Kidney epithelial cell (primary cell): ENCODE results near the gene TMEM208. TPM values are rescaled to one million over a fixed set of nuclear protein-coding genes. Genes with fewer than 3 reads are reported as not detected.

ENCODE experiments used
- DNase-seq: peaks from one replicate; pipeline ENCODE4 v3.0.0-alpha.2; 2010; ENCODE audit warnings: low read depth
- H3K27me3 ChIP-seq: 2 replicates; pipeline ENCODE4 v1.6.0; 2011; ENCODE audit warnings: low read length; ENCODE audit not compliant: control insufficient read depth, insufficient read depth
- H3K36me3 ChIP-seq: 2 replicates; pipeline ENCODE4 v1.5.1; 2011; ENCODE audit warnings: low read length; ENCODE audit not compliant: control insufficient read depth, insufficient read depth
- H3K4me3 ChIP-seq: 2 replicates; pipeline ENCODE4 v1.5.1; 2011; ENCODE audit warnings: low read depth, mild to moderate bottlenecking, control low read depth, low read length
- total RNA-seq: library from RNA; depleted of rRNA; stranded (reverse); fragments of >200 nt; gene quantifications from 2 replicates; pipeline ENCODE4 v1.2.3, GENCODE V29; 2015
- TF ChIP-seq, protein P1 (sequence below): IDR thresholded peaks from 2 replicates; pipeline ENCODE4 v1.5.1; 2011; ENCODE audit warnings: mild to moderate bottlenecking, moderate library complexity, low read length, control low read depth, inconsistent platforms; ENCODE audit not compliant: insufficient read depth, poor library complexity, severe bottlenecking

The TMEM208 gene
- total RNA-seq, 1 donor from 2014 or later, result 59.3 TPM

DNA sequence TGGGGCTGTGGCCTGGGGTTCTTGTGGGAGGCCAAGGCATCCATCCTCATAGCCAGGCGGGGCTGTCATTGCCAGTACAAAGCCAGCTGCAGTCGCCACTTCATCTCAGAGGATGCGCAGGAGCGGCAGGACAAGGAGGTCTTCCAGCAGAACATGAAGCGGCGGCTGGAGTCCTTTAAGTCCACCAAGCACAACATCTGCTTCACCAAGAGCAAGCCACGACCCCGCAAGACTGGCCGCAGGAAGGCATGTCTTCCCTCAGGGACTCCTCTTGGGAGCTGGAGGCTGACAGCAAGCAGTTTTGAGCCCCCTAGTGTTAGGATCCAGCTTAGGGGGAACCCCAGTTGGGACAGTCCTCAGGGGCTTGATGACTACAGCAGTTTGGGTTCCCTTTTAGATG is 37.3 kb downstream of the TMEM208 start:
- TF ChIP-seq, protein P1, sequence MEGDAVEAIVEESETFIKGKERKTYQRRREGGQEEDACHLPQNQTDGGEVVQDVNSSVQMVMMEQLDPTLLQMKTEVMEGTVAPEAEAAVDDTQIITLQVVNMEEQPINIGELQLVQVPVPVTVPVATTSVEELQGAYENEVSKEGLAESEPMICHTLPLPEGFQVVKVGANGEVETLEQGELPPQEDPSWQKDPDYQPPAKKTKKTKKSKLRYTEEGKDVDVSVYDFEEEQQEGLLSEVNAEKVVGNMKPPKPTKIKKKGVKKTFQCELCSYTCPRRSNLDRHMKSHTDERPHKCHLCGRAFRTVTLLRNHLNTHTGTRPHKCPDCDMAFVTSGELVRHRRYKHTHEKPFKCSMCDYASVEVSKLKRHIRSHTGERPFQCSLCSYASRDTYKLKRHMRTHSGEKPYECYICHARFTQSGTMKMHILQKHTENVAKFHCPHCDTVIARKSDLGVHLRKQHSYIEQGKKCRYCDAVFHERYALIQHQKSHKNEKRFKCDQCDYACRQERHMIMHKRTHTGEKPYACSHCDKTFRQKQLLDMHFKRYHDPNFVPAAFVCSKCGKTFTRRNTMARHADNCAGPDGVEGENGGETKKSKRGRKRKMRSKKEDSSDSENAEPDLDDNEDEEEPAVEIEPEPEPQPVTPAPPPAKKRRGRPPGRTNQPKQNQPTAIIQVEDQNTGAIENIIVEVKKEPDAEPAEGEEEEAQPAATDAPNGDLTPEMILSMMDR, result peak; percentile 2
- Histone ChIP-seq H3K27me3 (peaks cover 5% of the 10 kb centered on the region), H3K36me3 (no peaks in the 10 kb centered on the region), H3K4me3 (no peak overlapping the region)
- DNase-seq, result no peak

DNA sequence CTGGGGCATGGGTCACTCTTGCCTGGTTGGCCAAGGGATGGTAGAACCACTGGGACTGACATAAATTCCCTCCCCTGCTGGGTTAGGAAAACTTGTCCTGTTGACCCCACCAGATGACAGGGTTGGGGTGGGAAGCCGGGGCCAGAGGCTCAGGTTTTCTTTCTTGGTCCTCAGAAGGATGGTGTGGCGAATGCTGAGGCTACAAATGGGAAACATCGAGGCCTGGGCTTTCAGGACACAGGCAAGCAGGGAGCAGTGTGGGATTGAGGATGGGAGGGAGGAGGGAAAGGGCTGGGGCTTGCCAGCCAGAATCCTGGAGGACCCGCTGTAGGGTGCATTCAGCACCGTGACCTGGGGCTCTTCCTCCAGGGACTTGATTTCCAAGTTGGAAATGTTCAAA is 37.9 kb downstream of the TMEM208 start:
- H3K27me3 ChIP-seq, result peaks cover 5% of the 10 kb centered on the region
- TF ChIP-seq, protein P1, result no peak
- no peaks in the 10 kb centered on the region for H3K36me3 ChIP-seq
- DNase-seq, result no peak
- H3K4me3 ChIP-seq, result no peak overlapping the region

DNA sequence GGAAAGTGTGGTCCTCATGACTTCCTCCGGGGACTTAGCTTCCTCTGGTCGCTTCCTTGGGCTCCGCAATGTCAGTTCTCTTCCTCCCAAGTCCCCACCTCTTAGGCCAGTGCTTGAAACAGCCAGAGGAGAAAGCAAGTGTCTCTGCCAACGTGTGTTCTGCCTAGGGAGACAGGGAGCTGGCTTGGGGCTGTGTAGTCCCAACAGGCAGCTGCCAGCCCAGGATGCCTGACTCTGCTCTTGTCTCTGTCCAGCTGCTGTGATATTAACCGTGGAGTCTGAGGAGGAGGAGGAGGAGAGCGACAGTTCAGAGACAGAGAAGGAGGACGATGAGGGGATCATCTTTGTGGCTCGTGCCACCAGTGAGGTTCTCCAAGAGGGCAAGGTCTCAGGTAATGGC is 38.9 kb downstream of the TMEM208 start:
- H3K4me3 ChIP-seq, result no peak overlapping the region
- DNase-seq, result no peak
- TF ChIP-seq, protein P1, result no peak
- no peaks in the 10 kb centered on the region for H3K36me3 ChIP-seq
- H3K27me3 ChIP-seq, result peaks cover 5% of the 10 kb centered on the region

DNA sequence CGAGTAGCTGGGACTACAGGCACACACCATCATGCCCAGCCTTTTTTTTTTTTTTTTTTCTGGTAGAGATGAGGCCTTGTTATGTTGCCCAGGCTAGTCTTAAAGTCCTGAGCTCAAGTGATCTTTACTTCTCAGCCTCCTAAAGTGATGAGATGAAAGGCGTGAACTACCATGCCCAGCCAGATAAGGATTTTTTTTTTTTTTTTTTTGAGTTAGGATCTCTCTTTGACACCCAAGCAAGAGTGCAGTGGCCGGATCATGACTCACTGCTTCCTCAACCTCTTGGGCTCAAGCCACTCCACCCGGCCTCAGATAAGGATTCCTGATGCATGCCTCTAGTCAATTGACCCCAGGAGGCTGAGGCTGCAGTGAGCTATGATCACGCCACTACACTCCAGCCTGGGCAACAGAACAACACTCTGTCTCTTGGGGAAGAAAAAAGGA is 41.2 kb downstream of the TMEM208 start:
- DNase-seq, result no peak
- TF ChIP-seq, protein P1, result no peak
- Histone ChIP-seq H3K27me3 (peaks cover 3% of the 10 kb centered on the region), H3K4me3 (no peak overlapping the region), H3K36me3 (no peaks in the 10 kb centered on the region)

DNA sequence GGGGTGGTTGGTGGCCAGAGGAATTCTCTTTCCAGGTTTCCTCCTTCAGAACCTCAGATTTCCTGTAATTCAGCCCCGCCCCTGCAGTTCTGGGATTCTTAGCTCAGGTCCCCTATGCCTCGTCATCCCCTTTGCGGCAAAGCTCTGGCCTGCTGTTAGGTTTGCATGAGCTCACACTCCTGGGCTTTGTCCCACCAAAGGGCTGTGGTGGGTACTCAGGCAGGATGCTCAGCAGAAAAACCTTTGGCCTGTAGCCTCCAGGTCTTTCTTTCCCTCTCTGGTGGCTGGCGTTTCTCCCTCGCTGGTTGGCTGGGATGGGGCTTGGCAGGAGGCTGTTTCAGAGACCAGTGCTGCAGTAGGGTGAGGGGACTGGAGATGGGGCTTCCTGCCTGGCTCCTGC is 42.8 kb downstream of the TMEM208 start:
- no peaks in the 10 kb centered on the region for H3K36me3 ChIP-seq
- no peak overlapping the region for H3K4me3 ChIP-seq
- TF ChIP-seq, protein P1, result no peak
- peaks cover 3% of the 10 kb centered on the region for H3K27me3 ChIP-seq
- DNase-seq, result no peak

DNA sequence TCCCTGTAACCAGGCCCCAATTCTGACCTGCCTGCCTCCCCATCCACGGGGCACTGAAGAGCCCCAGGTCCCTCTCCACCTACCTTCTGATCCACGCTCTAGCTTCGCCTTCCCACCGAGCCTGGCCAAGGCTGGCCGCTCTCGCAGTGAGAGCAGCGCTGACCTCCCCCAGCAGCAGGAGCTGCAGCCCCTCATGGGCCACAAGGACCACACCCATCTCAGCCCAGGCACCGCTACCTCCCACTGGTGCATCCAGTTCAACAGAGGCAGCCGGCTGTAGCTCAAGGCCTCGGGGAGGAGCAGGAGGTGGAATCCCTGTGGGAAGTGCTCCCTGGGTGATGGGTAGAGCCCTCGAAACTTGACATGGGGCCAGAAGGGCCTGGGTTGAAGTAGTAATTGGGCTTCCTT is 44.0 kb downstream of the TMEM208 start:
- peaks cover 2% of the 10 kb centered on the region for H3K27me3 ChIP-seq
- no peak for DNase-seq

More for the DNA sequence above, 44.0 kb downstream of the TMEM208 start:
- Histone ChIP-seq H3K36me3 (no peaks in the 10 kb centered on the region), H3K4me3 (no peak overlapping the region)
- TF ChIP-seq, protein P1, result no peak
